ENCODE data around the gene FETUB. TPM values are rescaled to one million over a fixed set of nuclear protein-coding genes. Genes with fewer than 3 reads are reported as not detected.
"Not testable (repeated sequence)": the region's sequence is repeated elsewhere in the genome, so short reads cannot be mapped to it uniquely, and the experiment has no call there.

The FETUB gene
- total RNA-seq, 2 experiments from 2014 or later: not detected

DNA sequence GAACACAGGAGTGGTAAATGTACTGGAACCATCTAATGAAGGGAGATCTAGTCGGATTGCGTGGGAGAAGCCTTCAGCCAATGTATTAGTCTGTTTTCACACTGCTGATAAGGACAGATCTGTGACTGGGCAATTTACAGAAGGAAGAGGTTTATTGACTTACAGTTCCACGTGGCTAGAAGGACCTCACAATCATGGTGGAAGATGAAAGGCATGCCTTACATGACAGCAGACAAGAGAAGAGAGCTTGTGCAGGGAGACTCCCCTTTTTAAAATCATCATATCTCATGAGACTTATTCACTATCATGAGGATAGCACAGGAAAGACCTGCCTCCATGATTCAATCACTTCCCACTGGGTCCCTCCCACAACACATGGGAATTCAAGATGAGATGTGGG is 42.6 kb downstream of the FETUB start:
- peaks cover 11 to 13% of the 10 kb centered on the region in 2 experiments for H3K27me3 ChIP-seq (ENCODE audit: control insufficient read depth in 1 of 2, insufficient read depth in 2 of 2, low read length in 2 of 2)
- CTCF ChIA-PET: no interaction called here

DNA sequence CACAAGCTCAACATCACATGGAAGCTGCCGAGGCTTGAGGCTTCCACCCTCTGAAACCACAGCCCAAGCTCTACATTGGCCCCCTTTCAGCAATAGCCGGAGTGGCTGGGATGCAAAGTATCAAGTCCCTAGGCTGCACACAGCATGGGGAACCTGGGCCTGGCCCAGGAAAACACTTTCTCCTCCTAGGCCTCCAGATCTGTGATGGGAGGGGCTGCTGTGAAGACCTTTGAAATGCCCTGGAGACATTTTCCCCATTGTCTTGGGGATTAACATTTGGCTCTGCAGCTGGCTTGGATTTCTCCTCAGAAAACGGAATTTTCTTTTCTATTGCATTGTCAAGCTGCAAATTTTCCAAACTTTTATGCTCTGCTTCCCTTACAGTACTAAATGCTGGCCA is 43.8 kb downstream of the FETUB start:
- H3K27ac Mint-ChIP-seq: no peak overlapping the region
- H3K9me3 Mint-ChIP-seq: no peaks in the 10 kb centered on the region
- H3K4me1 Mint-ChIP-seq (ENCODE audit: low read depth): no peaks in the 10 kb centered on the region
- H3K4me3 Mint-ChIP-seq: no peak overlapping the region
- CTCF ChIA-PET: no interaction called here
- intact Hi-C loops (cut with DNase I, micrococcal nuclease): no loop called here
- DNase-seq (peak in 1 of 14 experiments; percentile 12), ATAC-seq (ENCODE audit: poor library complexity) (no peak)
- Histone ChIP-seq H3K36me3 (ENCODE audit: insufficient read depth, low read length) (no peaks in the 10 kb centered on the region), H3K27ac (ENCODE audit: low read depth in 1 of 2, low read length in 2 of 2) (no peak overlapping the region), H3K27me3 (ENCODE audit: control insufficient read depth in 1 of 2, insufficient read depth in 2 of 2, low read length in 2 of 2) (peaks cover 8 to 13% of the 10 kb centered on the region in 2 experiments), H3K4me1 (ENCODE audit: insufficient read depth, low read length) (no peaks in the 10 kb centered on the region), H3K4me3 (ENCODE audit: low read length) (no peak overlapping the region), H3K9me3 (ENCODE audit: control insufficient read depth in 1 of 2, insufficient read depth in 1 of 2, low read length in 2 of 2) (peaks cover 0 to 9% of the 10 kb centered on the region in 2 experiments)
- POLR2A ChIA-PET: no interaction called here
- no peaks in the 10 kb centered on the region for H3K36me3 Mint-ChIP-seq (ENCODE audit: low read depth)
- H3K27me3 Mint-ChIP-seq: peaks cover 55% of the 10 kb centered on the region
- TF ChIP-seq, protein P1, sequence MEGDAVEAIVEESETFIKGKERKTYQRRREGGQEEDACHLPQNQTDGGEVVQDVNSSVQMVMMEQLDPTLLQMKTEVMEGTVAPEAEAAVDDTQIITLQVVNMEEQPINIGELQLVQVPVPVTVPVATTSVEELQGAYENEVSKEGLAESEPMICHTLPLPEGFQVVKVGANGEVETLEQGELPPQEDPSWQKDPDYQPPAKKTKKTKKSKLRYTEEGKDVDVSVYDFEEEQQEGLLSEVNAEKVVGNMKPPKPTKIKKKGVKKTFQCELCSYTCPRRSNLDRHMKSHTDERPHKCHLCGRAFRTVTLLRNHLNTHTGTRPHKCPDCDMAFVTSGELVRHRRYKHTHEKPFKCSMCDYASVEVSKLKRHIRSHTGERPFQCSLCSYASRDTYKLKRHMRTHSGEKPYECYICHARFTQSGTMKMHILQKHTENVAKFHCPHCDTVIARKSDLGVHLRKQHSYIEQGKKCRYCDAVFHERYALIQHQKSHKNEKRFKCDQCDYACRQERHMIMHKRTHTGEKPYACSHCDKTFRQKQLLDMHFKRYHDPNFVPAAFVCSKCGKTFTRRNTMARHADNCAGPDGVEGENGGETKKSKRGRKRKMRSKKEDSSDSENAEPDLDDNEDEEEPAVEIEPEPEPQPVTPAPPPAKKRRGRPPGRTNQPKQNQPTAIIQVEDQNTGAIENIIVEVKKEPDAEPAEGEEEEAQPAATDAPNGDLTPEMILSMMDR (IDR thresholded peaks at IDR 0.05): no peak

More for the DNA sequence above, 42.6 kb downstream of the FETUB start:
- no peak overlapping the region for H3K4me3 Mint-ChIP-seq
- H3K9me3 Mint-ChIP-seq: no peaks in the 10 kb centered on the region
- no peak for DNase-seq
- H3K27me3 Mint-ChIP-seq: peaks cover 63% of the 10 kb centered on the region
- POLR2A ChIA-PET: no interaction called here
- Histone ChIP-seq H3K4me1 (ENCODE audit: insufficient read depth, low read length) (no peaks in the 10 kb centered on the region), H3K27ac (ENCODE audit: low read depth in 1 of 2, low read length in 2 of 2) (no peak overlapping the region), H3K4me3 (ENCODE audit: low read length) (no peak overlapping the region), H3K9me3 (ENCODE audit: control insufficient read depth in 1 of 2, insufficient read depth in 1 of 2, low read length in 2 of 2) (peaks cover 0 to 9% of the 10 kb centered on the region in 2 experiments), H3K36me3 (ENCODE audit: insufficient read depth, low read length) (no peaks in the 10 kb centered on the region)
- intact Hi-C loops (cut with DNase I, micrococcal nuclease): no loop called here
- TF ChIP-seq, protein P1 (IDR thresholded peaks at IDR 0.05): no peak
- H3K4me1 Mint-ChIP-seq (ENCODE audit: low read depth): no peaks in the 10 kb centered on the region
- no peak overlapping the region for H3K27ac Mint-ChIP-seq
- no peak for ATAC-seq (ENCODE audit: poor library complexity)
- no peaks in the 10 kb centered on the region for H3K36me3 Mint-ChIP-seq (ENCODE audit: low read depth)

DNA sequence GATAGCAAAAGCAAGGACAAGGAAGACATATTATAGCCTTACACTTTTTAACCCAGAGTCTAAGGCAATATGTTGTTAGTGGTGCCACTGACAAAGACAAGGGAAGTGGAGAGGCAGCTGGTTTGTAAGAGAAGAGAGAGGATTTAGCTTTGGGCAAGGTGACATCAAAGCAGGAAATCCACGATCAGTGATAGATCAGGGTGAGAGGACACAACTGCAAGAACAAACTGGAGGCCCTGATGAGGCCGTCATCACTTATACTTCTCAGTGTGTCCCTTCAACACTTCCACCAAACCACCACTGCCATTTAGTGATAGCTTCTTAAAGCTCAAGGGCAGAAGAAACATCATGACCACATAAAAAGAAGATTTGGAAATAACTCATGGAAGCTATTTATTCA is 46.3 kb downstream of the FETUB start:
- POLR2A ChIA-PET; H3K4me3 ChIP-seq (ENCODE audit: low read length); CTCF ChIA-PET; intact Hi-C loops (cut with DNase I, micrococcal nuclease); H3K4me3 Mint-ChIP-seq; H3K36me3 Mint-ChIP-seq (ENCODE audit: low read depth); H3K9me3 ChIP-seq (ENCODE audit: control insufficient read depth in 1 of 2, insufficient read depth in 1 of 2, low read length in 2 of 2); H3K27ac ChIP-seq (ENCODE audit: low read depth in 1 of 2, low read length in 2 of 2); H3K9me3 Mint-ChIP-seq; H3K27ac Mint-ChIP-seq; H3K4me1 Mint-ChIP-seq (ENCODE audit: low read depth); H3K36me3 ChIP-seq (ENCODE audit: insufficient read depth, low read length); H3K4me1 ChIP-seq (ENCODE audit: insufficient read depth, low read length); ATAC-seq (ENCODE audit: poor library complexity): not testable (repeated sequence)
- H3K27me3 ChIP-seq (ENCODE audit: control insufficient read depth in 1 of 2, insufficient read depth in 2 of 2, low read length in 2 of 2): peaks cover 8 to 10% of the 10 kb centered on the region in 2 experiments
- H3K27me3 Mint-ChIP-seq: peaks cover 36% of the 10 kb centered on the region
- DNase-seq: peak in 1 of 14 experiments; percentile 46

DNA sequence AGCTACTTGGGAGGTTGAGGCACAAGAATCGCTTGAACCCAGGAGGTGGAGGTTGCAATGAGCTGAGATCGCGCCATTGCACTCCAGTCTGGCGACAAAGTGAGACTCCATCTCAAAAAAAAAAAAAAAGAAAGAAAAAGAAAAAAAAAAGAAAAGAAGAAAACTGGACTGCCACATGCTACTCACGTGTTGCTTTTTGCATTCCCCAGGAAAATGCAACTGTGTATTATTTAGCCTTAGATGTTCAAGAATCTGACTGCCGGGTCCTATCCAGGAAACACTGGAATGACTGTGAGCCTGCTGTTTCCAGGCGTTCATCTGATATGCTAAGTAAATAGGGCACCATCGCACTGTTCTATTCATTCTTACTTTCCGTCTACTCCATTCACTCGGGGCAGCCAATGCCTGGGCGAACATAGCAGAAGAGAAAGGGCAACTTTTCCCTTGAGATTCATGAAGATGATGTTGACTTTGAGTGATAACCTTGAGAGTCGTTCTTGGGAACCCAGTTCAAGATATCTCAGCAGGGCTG is 47.0 kb downstream of the FETUB start:
- no peak overlapping the region for H3K27ac Mint-ChIP-seq
- CTCF ChIA-PET: no interaction called here
- H3K9me3 Mint-ChIP-seq: no peaks in the 10 kb centered on the region
- H3K27me3 Mint-ChIP-seq: peaks cover 38% of the 10 kb centered on the region
- no peak overlapping the region for H3K4me3 Mint-ChIP-seq
- H3K4me1 ChIP-seq (ENCODE audit: insufficient read depth, low read length): no peaks in the 10 kb centered on the region
- intact Hi-C loops (cut with DNase I, micrococcal nuclease): no loop called here
- ATAC-seq (ENCODE audit: poor library complexity): no peak
- TF ChIP-seq, protein P1 (IDR thresholded peaks at IDR 0.05): no peak
- POLR2A ChIA-PET: no interaction called here
- H3K36me3 Mint-ChIP-seq (ENCODE audit: low read depth): no peaks in the 10 kb centered on the region
- no peak overlapping the region for H3K4me3 ChIP-seq (ENCODE audit: low read length)
- peaks cover 8% of the 10 kb centered on the region in 2 experiments for H3K27me3 ChIP-seq (ENCODE audit: control insufficient read depth in 1 of 2, insufficient read depth in 2 of 2, low read length in 2 of 2)
- no peaks in the 10 kb centered on the region for H3K36me3 ChIP-seq (ENCODE audit: insufficient read depth, low read length)
- no peak overlapping the region for H3K27ac ChIP-seq (ENCODE audit: low read depth in 1 of 2, low read length in 2 of 2)
- DNase-seq: no peak
- no peaks in the 10 kb centered on the region for H3K4me1 Mint-ChIP-seq (ENCODE audit: low read depth)
- peaks cover 0 to 9% of the 10 kb centered on the region in 2 experiments for H3K9me3 ChIP-seq (ENCODE audit: control insufficient read depth in 1 of 2, insufficient read depth in 1 of 2, low read length in 2 of 2)

DNA sequence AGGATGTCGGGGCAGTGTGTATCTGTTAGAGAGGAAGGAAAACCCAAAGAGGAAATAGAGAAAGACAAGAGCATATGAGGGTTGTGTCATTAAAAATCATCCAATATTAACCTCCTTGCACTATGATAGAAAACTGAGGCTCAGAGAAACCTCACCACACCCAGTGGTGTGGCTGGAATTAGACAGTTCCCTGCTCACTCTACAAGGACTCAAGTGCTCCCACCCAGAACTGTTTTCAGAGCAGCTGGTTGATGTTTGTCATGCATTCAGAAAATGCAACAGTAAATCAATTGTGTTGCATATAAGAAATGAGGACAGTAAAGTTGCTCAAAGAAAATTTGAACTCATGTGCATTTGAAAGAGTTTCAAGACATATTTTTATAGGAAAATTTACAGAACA is 50.1 kb downstream of the FETUB start:
- CTCF ChIA-PET; POLR2A ChIA-PET; intact Hi-C loops (cut with DNase I, micrococcal nuclease): not testable (repeated sequence)

More for the DNA sequence above, 50.1 kb downstream of the FETUB start:
- H3K9me3 Mint-ChIP-seq; DNase-seq; H3K27me3 ChIP-seq (ENCODE audit: control insufficient read depth in 1 of 2, insufficient read depth in 2 of 2, low read length in 2 of 2); ATAC-seq (ENCODE audit: poor library complexity); H3K4me1 ChIP-seq (ENCODE audit: insufficient read depth, low read length); H3K27ac ChIP-seq (ENCODE audit: low read depth in 1 of 2, low read length in 2 of 2); H3K27ac Mint-ChIP-seq; H3K4me3 ChIP-seq (ENCODE audit: low read length); H3K36me3 Mint-ChIP-seq (ENCODE audit: low read depth); H3K4me3 Mint-ChIP-seq; H3K36me3 ChIP-seq (ENCODE audit: insufficient read depth, low read length); H3K4me1 Mint-ChIP-seq (ENCODE audit: low read depth); H3K9me3 ChIP-seq (ENCODE audit: control insufficient read depth in 1 of 2, insufficient read depth in 1 of 2, low read length in 2 of 2): not testable (repeated sequence)
- peaks cover 36% of the 10 kb centered on the region for H3K27me3 Mint-ChIP-seq

Data from CD4-positive, alpha-beta T cell (primary cell).